Measurements from ENCODE around the gene PTPRM. TPM values are rescaled to one million over a fixed set of nuclear protein-coding genes. Genes with fewer than 3 reads are reported as not detected.
A peak's percentile ranks its signal among the peaks of the same experiment; 100 is the strongest.

The PTPRM gene
- total RNA-seq, 2 donors from 2014 or later, result 80.1 to 106 TPM

- Histone ChIP-seq H3K27me3 (no peaks in the 10 kb centered on the region), H3K4me3 (no peak overlapping the region), H3K9me3 (no peaks in the 10 kb centered on the region), H3K36me3 (no peaks in the 10 kb centered on the region), H3K4me1 (peaks cover 0 to 67% of the 10 kb centered on the region in 2 donors), H3K27ac (no peak overlapping the region)
- no peak for DNase-seq (ENCODE audit: low spot score)
- no peak for TF ChIP-seq CTCF (IDR thresholded peaks at IDR 0.05)
These were observed 38.6 kb downstream of the PTPRM start for GRCh38 chr18:7605705-7606104.

DNA sequence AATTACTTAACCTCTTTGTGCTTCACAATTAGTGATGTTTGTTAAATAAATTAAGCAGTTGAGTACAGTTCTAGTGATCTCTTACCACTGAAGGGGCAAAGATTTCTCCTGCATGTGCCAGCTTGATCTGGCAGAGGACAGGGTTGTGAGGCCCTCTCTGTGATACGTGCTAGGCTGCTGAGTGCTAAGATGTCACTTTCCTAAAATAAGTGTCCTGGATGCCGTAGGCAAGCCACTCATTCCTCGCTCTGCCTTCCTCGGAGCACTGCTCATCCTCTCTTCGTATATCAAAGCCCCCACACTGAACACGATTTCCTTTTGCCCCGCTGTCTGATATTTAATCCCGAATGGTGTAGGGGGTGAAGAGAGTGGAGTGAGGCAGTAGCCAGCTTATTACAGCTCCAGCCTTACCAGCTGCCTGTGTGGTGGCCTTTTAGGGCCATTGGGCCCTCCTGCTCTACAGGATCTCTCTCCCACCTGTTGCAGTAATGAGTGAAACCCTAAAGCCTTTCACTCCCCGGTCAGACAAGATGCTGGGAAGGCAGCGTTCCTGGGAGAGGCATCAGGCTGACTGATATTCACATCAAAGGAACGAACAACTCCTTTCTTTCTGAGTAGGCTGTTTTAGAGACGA, 40.5 kb downstream of the PTPRM start:
- H3K27me3 ChIP-seq, result no peaks in the 10 kb centered on the region
- no peaks in the 10 kb centered on the region for H3K36me3 ChIP-seq
- peak overlapping the region; percentile 83 to 94 for H3K27ac ChIP-seq
- H3K4me3 ChIP-seq, result peak overlapping the region in 1 of 2 donors; percentile 9
- no peaks in the 10 kb centered on the region for H3K9me3 ChIP-seq
- DNase-seq (ENCODE audit: low spot score), result no peak
- no peak for TF ChIP-seq CTCF (IDR thresholded peaks at IDR 0.05)
- peaks cover 0 to 60% of the 10 kb centered on the region in 2 donors for H3K4me1 ChIP-seq

- H3K9me3 ChIP-seq, result no peaks in the 10 kb centered on the region
- H3K4me3 ChIP-seq, result no peak overlapping the region
- H3K27me3 ChIP-seq, result no peaks in the 10 kb centered on the region
- H3K4me1 ChIP-seq, result peaks cover 0 to 60% of the 10 kb centered on the region in 2 donors
- DNase-seq (ENCODE audit: low spot score), result no peak
- H3K36me3 ChIP-seq, result no peaks in the 10 kb centered on the region
- H3K27ac ChIP-seq, result peak overlapping the region; percentile 83 to 94
- no peak for TF ChIP-seq CTCF (IDR thresholded peaks at IDR 0.05)
These were observed 41.0 kb downstream of the PTPRM start for GRCh38 chr18:7608174-7608550.

- no peaks in the 10 kb centered on the region for H3K9me3 ChIP-seq
- TF ChIP-seq CTCF (IDR thresholded peaks at IDR 0.05), result no peak
- no peak overlapping the region for H3K4me3 ChIP-seq
- peak overlapping the region; percentile 83 to 94 for H3K27ac ChIP-seq
- no peak for DNase-seq (ENCODE audit: low spot score)
- H3K36me3 ChIP-seq, result no peaks in the 10 kb centered on the region
- H3K27me3 ChIP-seq, result no peaks in the 10 kb centered on the region
- peaks cover 0 to 59% of the 10 kb centered on the region in 2 donors for H3K4me1 ChIP-seq
These were observed 41.7 kb downstream of the PTPRM start for GRCh38 chr18:7608781-7609201.

DNA sequence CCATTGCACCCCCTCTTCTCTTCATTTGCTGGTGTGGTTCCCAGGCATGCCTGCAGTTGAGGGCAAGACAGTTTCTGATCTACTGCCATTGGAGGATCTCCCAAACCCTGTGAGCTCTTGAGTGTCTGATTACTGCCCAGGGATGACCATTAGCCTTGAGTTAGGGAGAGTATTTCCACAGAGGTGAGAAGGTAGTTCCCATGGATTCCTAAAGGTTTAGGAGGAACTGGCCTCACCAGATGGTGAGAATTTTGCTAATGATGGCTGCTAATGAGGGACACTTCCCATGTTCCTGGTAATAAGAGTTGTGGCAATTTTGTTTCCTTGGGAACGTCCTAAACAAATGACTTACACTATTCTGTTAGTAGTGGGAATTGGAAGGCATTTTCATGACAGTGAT, 42.5 kb downstream of the PTPRM start:
- DNase-seq (ENCODE audit: low spot score), result no peak
- no peak for TF ChIP-seq CTCF (IDR thresholded peaks at IDR 0.05)

GRCh38 chr18:7614042-7614441, 46.9 kb downstream of the PTPRM start:
- no peak for TF ChIP-seq CTCF (IDR thresholded peaks at IDR 0.05)
- Histone ChIP-seq H3K27ac (no peak overlapping the region), H3K36me3 (no peaks in the 10 kb centered on the region), H3K4me1 (peaks cover 0 to 49% of the 10 kb centered on the region in 2 donors), H3K9me3 (no peaks in the 10 kb centered on the region), H3K27me3 (no peaks in the 10 kb centered on the region), H3K4me3 (no peak overlapping the region)
- DNase-seq (ENCODE audit: low spot score), result no peak

More for the DNA sequence above, 42.5 kb downstream of the PTPRM start:
- H3K9me3 ChIP-seq, result no peaks in the 10 kb centered on the region
- H3K4me1 ChIP-seq, result peaks cover 0 to 54% of the 10 kb centered on the region in 2 donors
- H3K27me3 ChIP-seq, result no peaks in the 10 kb centered on the region
- no peaks in the 10 kb centered on the region for H3K36me3 ChIP-seq
- H3K4me3 ChIP-seq, result no peak overlapping the region
- peak overlapping the region in 1 of 2 donors; percentile 94 for H3K27ac ChIP-seq

All from right atrium auricular region (tissue), 2 donors.